Activated naive CD4-positive, alpha-beta T cell (primary cell): ENCODE measurements around the gene JMJD8.
A peak's percentile ranks its signal among the peaks of the same experiment; 100 is the strongest.
"Not testable (repeated sequence)": the region's sequence is repeated elsewhere in the genome, so short reads cannot be mapped to it uniquely, and the experiment has no call there.

ENCODE experiments used
- DNase-seq, 4 experiments: peaks; one replicate each; lab custom pipeline; 2025; lab: John Stamatoyannopoulos, UW

JMJD8 gene

GRCh38 chr16:708959-709358, 24.8 kb upstream of the JMJD8 start:
- DNase-seq, result no peak

GRCh38 chr16:708019-708418, 23.9 kb upstream of the JMJD8 start:
- no peak for DNase-seq

GRCh38 chr16:707062-707538, 23.0 kb upstream of the JMJD8 start:
- no peak for DNase-seq

GRCh38 chr16:706189-707061, 22.3 kb upstream of the JMJD8 start:
- DNase-seq, result no peak

GRCh38 chr16:705431-706188, 21.5 kb upstream of the JMJD8 start, which contains the start of gene FBXL16:
Gene FBXL16, minus strand, starts transcription at chr16:705801. Its CDS starts 8,396 bp downstream, at chr16:697405.
- DNase-seq, result no peak

- DNase-seq, result no peak
Observed at GRCh38 chr16:704552-705380, 20.6 kb upstream of the JMJD8 start.

GRCh38 chr16:704047-704446, 19.9 kb upstream of the JMJD8 start:
- no peak for DNase-seq

GRCh38 chr16:703406-703805, 19.3 kb upstream of the JMJD8 start:
- no peak for DNase-seq

- no peak for DNase-seq
Observed at GRCh38 chr16:702341-702740, 18.2 kb upstream of the JMJD8 start.

- peak in 2 of 4 experiments; percentile 24 to 45 for DNase-seq
Observed at GRCh38 chr16:700684-701584, 16.8 kb upstream of the JMJD8 start.

- DNase-seq, result no peak
Observed at GRCh38 chr16:698911-699671, 15.0 kb upstream of the JMJD8 start.

GRCh38 chr16:695355-696089, 11.4 kb upstream of the JMJD8 start:
- peak in 3 of 4 experiments; percentile 40 to 81 (median 62) for DNase-seq

- peak in 1 of 4 experiments; percentile 31 for DNase-seq
Observed at GRCh38 chr16:694863-695354, 10.8 kb upstream of the JMJD8 start.

GRCh38 chr16:694187-694862, 10.2 kb upstream of the JMJD8 start:
- no peak for DNase-seq

- peak in 1 of 4 experiments; percentile 28 for DNase-seq
Observed at GRCh38 chr16:693766-694165, 9.6 kb upstream of the JMJD8 start.

GRCh38 chr16:693364-693763, 9.2 kb upstream of the JMJD8 start:
- DNase-seq, result no peak

- no peak for DNase-seq
Observed at GRCh38 chr16:692356-693108, 8.4 kb upstream of the JMJD8 start.

- DNase-seq, result not testable (repeated sequence)
Observed at GRCh38 chr16:691242-691641, 7.1 kb upstream of the JMJD8 start.
